HG02759 (cell line): Measurements from ENCODE around the gene RSBN1.
"Not testable (repeated sequence)": the region's sequence is repeated elsewhere in the genome, so short reads cannot be mapped to it uniquely, and the experiment has no call there.

ENCODE experiments used
- ATAC-seq: cut with Tn5 transposase; IDR thresholded peaks from one replicate; pipeline ENCODE4 v1.9.1; 2021; ENCODE audit warnings: mild to moderate bottlenecking, moderate library complexity; ENCODE audit not compliant: unreplicated experiment

Gene RSBN1

GRCh38 chr1:113749402-113749801 lies 62.9 kb downstream of the RSBN1 start:
- ATAC-seq = no peak

- ATAC-seq = no peak
These were observed 64.9 kb downstream of the RSBN1 start for GRCh38 chr1:113747376-113747775.

DNA sequence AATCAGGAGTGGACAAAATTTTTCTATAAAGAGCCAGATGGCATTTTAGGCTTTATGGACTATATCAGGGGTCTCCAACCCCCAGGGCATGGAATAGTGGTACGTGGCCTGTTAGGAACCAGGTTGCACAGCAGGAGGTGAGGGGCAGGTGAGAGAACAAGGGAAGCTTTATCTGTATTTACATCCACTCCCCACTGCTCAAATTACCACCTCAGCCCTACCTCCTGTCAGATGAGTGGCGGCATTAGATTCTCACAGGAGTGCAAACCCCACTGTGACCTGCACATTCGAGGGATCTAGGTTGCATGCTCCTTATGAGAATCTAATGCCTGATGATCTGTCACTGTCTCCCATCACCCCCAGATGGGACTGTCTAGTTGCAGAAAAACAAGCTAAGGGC lies 66.9 kb downstream of the RSBN1 start:
- no peak for ATAC-seq

- ATAC-seq = no peak
These were observed 68.2 kb downstream of the RSBN1 start for GRCh38 chr1:113744114-113744513.

DNA sequence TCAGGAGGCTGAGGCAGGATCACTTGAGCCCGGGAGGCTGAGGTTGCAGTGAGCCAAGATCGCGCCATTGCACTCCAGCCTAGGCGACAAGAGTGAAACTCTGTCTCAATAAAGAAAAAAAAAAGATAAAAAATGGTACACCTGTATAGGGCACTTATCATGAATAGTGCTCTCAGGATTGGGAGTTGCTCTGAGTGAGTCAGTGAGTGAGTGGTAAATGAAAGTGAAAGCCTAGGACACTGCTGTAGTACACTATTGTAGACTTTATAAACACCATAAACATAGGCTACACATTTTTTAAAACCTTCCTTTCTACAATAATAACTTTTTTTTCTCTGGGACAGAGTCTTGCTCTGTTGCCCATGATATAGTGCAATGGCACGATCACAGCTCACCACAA lies 69.8 kb downstream of the RSBN1 start:
- peak; percentile 55 for ATAC-seq

DNA sequence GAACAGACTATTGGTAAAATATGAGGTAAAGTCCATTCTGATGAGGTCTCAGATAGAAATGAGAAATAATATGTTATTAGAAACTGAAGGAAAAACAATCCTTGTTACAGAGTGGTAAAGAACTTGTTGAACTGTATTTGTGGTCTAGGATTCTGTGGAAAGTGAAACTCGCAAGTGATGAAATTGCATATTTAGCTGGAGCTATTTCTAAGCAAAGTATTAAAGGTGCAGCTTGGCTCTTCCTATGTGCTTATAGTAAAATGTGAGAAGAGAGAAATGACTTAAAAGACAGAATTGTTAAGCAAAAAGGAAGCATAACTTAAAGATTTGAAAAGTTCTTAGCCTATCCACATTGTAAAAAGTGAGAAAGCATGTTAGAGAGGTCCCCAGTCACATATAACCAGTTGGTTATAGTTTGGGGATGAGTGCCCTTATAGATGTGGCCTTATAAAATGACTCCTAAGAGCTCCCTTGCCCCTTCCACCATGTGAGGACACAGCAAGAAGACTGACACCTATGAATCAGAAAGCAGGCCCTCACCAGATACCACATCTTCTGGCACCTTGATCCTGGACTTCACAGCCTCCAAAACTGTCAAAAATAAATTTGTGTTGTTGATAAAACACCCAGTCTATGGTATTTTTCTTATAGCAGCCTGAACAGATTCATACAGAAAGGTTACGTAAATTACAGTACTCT lies 77.8 kb downstream of the RSBN1 start:
- ATAC-seq = no peak

DNA sequence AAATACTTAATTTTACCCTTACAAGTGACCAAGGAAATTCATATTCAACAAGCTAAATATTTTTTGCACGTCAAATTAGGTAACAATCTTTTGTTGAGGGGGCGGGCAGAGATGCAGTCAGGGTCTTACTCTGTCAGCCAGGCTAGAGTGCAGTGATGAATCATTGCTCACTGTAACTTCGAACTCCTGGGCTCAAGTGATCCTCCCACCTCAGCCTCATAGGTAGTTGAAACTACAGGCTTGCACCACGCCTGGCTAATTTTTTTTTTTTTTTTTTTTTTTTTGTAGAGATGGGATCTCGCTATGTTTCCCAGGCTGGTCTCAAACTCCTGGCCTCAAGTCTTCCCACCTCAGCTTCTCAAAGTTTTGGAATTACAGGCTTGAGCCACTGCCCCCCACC lies 79.5 kb downstream of the RSBN1 start:
- no peak for ATAC-seq

GRCh38 chr1:113721010-113721409 lies 91.3 kb downstream of the RSBN1 start:
- ATAC-seq = no peak

DNA sequence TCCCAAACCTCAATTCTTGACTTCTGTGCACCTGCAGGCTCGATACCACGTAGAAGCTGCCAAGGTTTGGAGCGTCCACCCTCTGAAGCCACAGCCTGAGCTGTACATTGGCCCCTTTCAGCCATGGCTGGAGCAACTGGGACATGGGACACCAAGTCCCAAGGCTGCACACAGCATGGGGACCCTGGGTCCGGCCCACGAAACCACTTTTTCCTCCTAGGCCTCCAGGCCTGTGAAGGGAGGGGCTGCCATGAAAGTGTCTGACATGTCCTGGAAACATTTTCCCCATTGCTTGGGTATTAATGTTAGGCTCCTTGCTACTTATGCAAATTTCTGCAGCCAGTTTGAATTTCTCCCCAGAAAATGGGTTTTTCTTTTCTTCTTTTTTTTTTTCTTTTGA lies 93.7 kb downstream of the RSBN1 start:
- ATAC-seq = not testable (repeated sequence)

DNA sequence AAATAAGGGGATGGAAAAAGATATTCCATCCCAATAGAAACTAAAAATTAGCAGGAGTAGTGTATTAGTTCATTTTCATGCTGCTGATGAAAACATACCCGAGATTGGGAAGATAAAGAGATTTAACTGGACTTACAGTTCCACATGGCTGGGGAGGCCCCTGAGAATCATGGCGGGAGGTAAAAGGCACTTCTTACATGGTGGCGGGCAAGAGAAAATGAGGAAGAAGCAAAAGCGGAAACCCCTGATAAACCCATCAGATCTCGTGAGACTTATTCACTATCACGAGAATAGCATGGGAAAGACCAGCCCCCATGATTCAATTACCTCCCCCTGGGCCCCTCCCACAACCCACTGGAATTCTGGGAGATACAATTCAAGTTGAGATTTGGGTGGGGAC lies 94.8 kb downstream of the RSBN1 start:
- ATAC-seq = not testable (repeated sequence)

DNA sequence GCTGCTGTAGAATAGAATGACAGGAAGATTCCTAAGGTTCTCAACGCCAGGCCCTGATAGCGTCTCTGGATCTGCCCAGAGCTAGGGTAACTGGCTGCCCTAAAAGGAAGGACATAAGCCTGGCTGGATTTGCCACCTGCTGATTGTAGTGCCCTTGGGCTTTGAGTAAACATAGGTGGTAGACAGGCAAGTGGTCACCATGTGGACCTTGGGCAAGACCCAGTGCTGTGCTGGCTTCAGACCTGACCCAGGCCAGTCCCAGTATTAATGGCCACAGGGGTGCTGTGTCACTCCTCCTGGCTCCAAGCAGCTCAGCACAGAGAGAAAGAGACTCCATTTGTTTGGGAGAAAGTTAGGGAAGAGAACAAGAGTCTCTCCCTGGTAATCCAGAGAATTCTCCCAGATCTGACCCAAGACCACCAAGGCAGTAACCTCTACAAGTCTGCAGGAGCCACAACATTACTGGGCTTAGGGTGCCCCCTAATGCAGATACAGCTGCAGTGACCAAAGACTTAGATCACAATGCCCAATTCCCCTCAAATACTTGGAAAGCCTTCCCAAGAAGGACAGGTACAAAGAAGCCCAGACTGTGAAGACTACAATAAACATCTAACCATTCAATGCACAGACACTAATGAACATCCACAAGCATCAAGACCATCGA lies 97.5 kb downstream of the RSBN1 start:
- ATAC-seq = no peak
